Measurements from ENCODE around the gene ATP5F1D. TPM values are rescaled to one million over a fixed set of nuclear protein-coding genes. Genes with fewer than 3 reads are reported as not detected.

The ATP5F1D gene
- total and polyA plus RNA-seq, 2 of the 8 experiments (the other 6 are each of a cell fraction or from before 2014, with no cell fraction given) = 174 to 249 TPM

GRCh38 chr19:1266916-1267476, 25.4 kb downstream of the ATP5F1D start (continued):
- TF ChIP-seq NANOG (IDR thresholded peaks at IDR 0.05; ENCODE audit: insufficient read depth, low read depth, low read length, poor library complexity, severe bottlenecking) = no peak
- no peak for TF ChIP-seq YY1 (IDR thresholded peaks at IDR 0.05; ENCODE audit: low read depth, low read length)
- TF ChIP-seq, protein P1, sequence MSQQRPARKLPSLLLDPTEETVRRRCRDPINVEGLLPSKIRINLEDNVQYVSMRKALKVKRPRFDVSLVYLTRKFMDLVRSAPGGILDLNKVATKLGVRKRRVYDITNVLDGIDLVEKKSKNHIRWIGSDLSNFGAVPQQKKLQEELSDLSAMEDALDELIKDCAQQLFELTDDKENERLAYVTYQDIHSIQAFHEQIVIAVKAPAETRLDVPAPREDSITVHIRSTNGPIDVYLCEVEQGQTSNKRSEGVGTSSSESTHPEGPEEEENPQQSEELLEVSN (IDR thresholded peaks at IDR 0.05) = no peak
- no peak for TF ChIP-seq SRF (IDR thresholded peaks at IDR 0.05; ENCODE audit: low read depth, low read length)
- TF ChIP-seq EGR1 (IDR thresholded peaks at IDR 0.05; ENCODE audit: borderline replicate concordance, low read depth, low read length) = 0 out of 2 replicates have a peak, but pooled peaks have one; percentile 75
- TF ChIP-seq SIX5 (IDR thresholded peaks at IDR 0.05; ENCODE audit: low read depth, low read length) = no peak
- no peak for TF ChIP-seq CHD2 (IDR thresholded peaks at IDR 0.05; ENCODE audit: low read length)
- TF ChIP-seq USF2 (IDR thresholded peaks at IDR 0.05; ENCODE audit: low read length) = no peak
- peak; percentile 31; the same call in 1 of the 2 replicates for TF ChIP-seq JUND (IDR thresholded peaks at IDR 0.05; ENCODE audit: low read length)
- TF ChIP-seq RNF2 (IDR thresholded peaks at IDR 0.05; ENCODE audit: borderline replicate concordance, low read depth, low read length, missing control alignments, poor library complexity, severe bottlenecking) = no peak
- TF ChIP-seq CTBP2 (IDR thresholded peaks at IDR 0.05; ENCODE audit: borderline replicate concordance, insufficient read depth, insufficient read length, low read length) = no peak
- no peak for TF ChIP-seq RXRA (IDR thresholded peaks at IDR 0.05; ENCODE audit: insufficient read depth, low read depth, low read length)
- no peak for TF ChIP-seq HDAC6 (IDR thresholded peaks at IDR 0.05; ENCODE audit: low read depth, low read length)
- no peak for TF ChIP-seq POLR2AphosphoS5 (IDR thresholded peaks at IDR 0.05; ENCODE audit: low read depth, low read length)

Measured in H1 (cell line).